Endothelial cell of umbilical vein (primary cell): Measurements from ENCODE around the gene HCRTR2.

Source experiments
- CTCF ChIP-seq, 2 donors: IDR thresholded peaks; 1 replicate in 1 of 2; 2 replicates in 1 of 2; pipeline ENCODE4 v1.5.1; 2011; ENCODE audit warnings: low read length in 2 of 2, mild to moderate bottlenecking in 2 of 2, moderate library complexity in 2 of 2, control low read depth in 1 of 2, inconsistent platforms in 1 of 2, low read depth in 1 of 2; ENCODE audit not compliant: insufficient read depth in 1 of 2; ENCODE audit errors: extremely low read depth in 1 of 2
- POLR2A ChIP-seq: IDR thresholded peaks from 2 replicates; pipeline ENCODE4 v1.6.1; 2012; ENCODE audit warnings: low read depth, mild to moderate bottlenecking, control low read depth, low read length
- POLR2AphosphoS5 ChIP-seq: IDR thresholded peaks from 2 replicates; pipeline ENCODE4 v1.6.1; 2012; ENCODE audit warnings: low read depth, mild to moderate bottlenecking, control low read depth, low read length, moderate library complexity; ENCODE audit not compliant: insufficient read depth

GRCh38 chr6:55327169-55327568 lies 152.9 kb downstream of the HCRTR2 start, which contains the start of gene GFRAL:
- TF ChIP-seq CTCF (IDR thresholded peaks at IDR 0.05; ENCODE audit: extremely low read depth in 1 of 2, insufficient read depth in 1 of 2, low read depth in 1 of 2, low read length in 2 of 2) (no peak), POLR2AphosphoS5 (no peak), POLR2A (no peak)
